Measurements from ENCODE around the gene CNIH3. TPM values are rescaled to one million over a fixed set of nuclear protein-coding genes. Genes with fewer than 3 reads are reported as not detected.

The CNIH3 gene
- total RNA-seq, 1 donor = 3.6 TPM

DNA sequence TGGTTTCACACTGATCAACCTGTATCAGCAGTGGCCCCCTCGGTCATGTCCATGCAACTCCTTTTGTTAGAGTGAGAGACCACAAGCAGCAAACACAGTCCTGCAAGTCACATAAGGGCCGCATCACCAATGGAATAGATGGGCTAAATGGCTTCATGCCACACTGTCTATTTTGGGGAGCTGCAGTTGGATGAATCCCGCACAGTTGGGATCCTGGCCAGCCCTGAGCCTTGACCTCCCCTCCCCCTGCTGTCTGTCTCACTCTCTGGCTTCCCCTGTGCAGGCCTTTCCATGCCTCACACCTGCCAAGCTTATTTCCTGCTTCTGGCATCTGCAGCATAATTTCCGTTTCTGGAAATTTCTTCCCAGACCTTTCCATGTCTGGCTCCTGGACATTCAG is 57.0 kb downstream of the CNIH3 start:
- no peaks in the 10 kb centered on the region for H4K20me1 ChIP-seq (ENCODE audit: insufficient read depth, low read length)
- H3K9me3 ChIP-seq (ENCODE audit: low read depth, low read length) = no peaks in the 10 kb centered on the region
- H3K4me2 ChIP-seq (ENCODE audit: insufficient read depth, low read length) = no peak overlapping the region
- H3K79me2 ChIP-seq (ENCODE audit: insufficient read depth, low read length) = no peaks in the 10 kb centered on the region
- no peaks in the 10 kb centered on the region for H3K36me3 ChIP-seq (ENCODE audit: insufficient read depth, low read length)
- TF ChIP-seq, protein P1, sequence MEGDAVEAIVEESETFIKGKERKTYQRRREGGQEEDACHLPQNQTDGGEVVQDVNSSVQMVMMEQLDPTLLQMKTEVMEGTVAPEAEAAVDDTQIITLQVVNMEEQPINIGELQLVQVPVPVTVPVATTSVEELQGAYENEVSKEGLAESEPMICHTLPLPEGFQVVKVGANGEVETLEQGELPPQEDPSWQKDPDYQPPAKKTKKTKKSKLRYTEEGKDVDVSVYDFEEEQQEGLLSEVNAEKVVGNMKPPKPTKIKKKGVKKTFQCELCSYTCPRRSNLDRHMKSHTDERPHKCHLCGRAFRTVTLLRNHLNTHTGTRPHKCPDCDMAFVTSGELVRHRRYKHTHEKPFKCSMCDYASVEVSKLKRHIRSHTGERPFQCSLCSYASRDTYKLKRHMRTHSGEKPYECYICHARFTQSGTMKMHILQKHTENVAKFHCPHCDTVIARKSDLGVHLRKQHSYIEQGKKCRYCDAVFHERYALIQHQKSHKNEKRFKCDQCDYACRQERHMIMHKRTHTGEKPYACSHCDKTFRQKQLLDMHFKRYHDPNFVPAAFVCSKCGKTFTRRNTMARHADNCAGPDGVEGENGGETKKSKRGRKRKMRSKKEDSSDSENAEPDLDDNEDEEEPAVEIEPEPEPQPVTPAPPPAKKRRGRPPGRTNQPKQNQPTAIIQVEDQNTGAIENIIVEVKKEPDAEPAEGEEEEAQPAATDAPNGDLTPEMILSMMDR (IDR thresholded peaks at IDR 0.05; ENCODE audit: extremely low read depth, low read depth, low read length) = no peak
- no peaks in the 10 kb centered on the region for H3K4me1 ChIP-seq (ENCODE audit: insufficient read depth, low read length)
- H3K27me3 ChIP-seq (ENCODE audit: insufficient read depth, low read length) = no peaks in the 10 kb centered on the region
- H2AFZ ChIP-seq (ENCODE audit: low read length) = no peak overlapping the region
- no peak overlapping the region for H3K4me3 ChIP-seq (ENCODE audit: insufficient read depth, low read length)
- no peak overlapping the region for H3K27ac ChIP-seq (ENCODE audit: low read depth, low read length)
- DNase-seq (ENCODE audit: insufficient read length, low spot score, missing footprints) = no peak

DNA sequence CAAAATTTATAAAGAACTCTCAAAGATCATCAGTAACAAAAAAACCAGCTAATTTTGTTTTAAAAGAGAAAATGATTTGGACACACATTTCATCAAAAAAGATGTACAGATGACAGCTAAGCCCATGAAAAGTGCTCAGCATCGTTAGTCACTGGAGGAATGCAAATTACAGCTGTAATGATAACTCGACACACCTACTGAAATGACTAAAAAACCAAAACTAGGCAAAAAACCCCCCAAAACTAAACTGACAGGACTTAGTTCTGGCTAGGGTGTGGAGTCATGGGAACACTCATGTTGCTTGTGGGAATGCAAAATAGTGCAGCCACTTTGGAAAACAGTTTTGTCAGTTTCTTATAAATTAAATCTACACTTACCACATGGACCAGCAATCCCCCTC is 59.5 kb downstream of the CNIH3 start:
- no peak overlapping the region for H3K4me3 ChIP-seq (ENCODE audit: insufficient read depth, low read length)
- no peak overlapping the region for H3K4me2 ChIP-seq (ENCODE audit: insufficient read depth, low read length)
- H3K27ac ChIP-seq (ENCODE audit: low read depth, low read length) = no peak overlapping the region
- no peaks in the 10 kb centered on the region for H3K79me2 ChIP-seq (ENCODE audit: insufficient read depth, low read length)
- no peaks in the 10 kb centered on the region for H3K4me1 ChIP-seq (ENCODE audit: insufficient read depth, low read length)
- no peaks in the 10 kb centered on the region for H4K20me1 ChIP-seq (ENCODE audit: insufficient read depth, low read length)
- no peaks in the 10 kb centered on the region for H3K9me3 ChIP-seq (ENCODE audit: low read depth, low read length)
- DNase-seq (ENCODE audit: insufficient read length, low spot score, missing footprints) = no peak
- H3K36me3 ChIP-seq (ENCODE audit: insufficient read depth, low read length) = no peaks in the 10 kb centered on the region
- H2AFZ ChIP-seq (ENCODE audit: low read length) = no peak overlapping the region
- TF ChIP-seq, protein P1 (IDR thresholded peaks at IDR 0.05; ENCODE audit: extremely low read depth, low read depth, low read length) = no peak
- H3K27me3 ChIP-seq (ENCODE audit: insufficient read depth, low read length) = no peaks in the 10 kb centered on the region

DNA sequence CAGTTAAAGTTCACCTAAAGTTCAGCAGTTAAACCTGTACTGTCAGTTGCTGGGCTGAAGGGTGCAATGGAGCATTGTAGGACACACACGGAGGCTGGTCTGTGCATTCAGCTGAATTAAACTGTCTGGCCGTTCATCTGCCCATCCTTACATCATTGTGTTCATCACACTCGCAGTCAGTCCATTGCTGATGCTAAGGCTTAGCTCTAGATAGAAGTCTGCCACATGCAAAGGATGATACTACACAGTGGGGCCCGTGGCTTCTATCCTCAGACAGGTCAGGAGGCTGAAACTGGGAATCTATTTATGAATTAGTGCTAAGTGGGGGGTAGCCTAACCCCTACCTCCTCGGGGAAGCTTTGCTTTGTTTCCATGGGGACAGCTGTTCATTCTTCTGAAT is 60.4 kb downstream of the CNIH3 start:
- Histone ChIP-seq H2AFZ (ENCODE audit: low read length) (no peak overlapping the region), H3K27me3 (ENCODE audit: insufficient read depth, low read length) (no peaks in the 10 kb centered on the region), H3K9me3 (ENCODE audit: low read depth, low read length) (no peaks in the 10 kb centered on the region), H4K20me1 (ENCODE audit: insufficient read depth, low read length) (no peaks in the 10 kb centered on the region), H3K79me2 (ENCODE audit: insufficient read depth, low read length) (no peaks in the 10 kb centered on the region), H3K36me3 (ENCODE audit: insufficient read depth, low read length) (no peaks in the 10 kb centered on the region), H3K4me3 (ENCODE audit: insufficient read depth, low read length) (no peak overlapping the region), H3K4me2 (ENCODE audit: insufficient read depth, low read length) (no peak overlapping the region), H3K27ac (ENCODE audit: low read depth, low read length) (no peak overlapping the region), H3K4me1 (ENCODE audit: insufficient read depth, low read length) (no peaks in the 10 kb centered on the region)
- DNase-seq (ENCODE audit: insufficient read length, low spot score, missing footprints) = no peak
- TF ChIP-seq, protein P1 (IDR thresholded peaks at IDR 0.05; ENCODE audit: extremely low read depth, low read depth, low read length) = no peak

DNA sequence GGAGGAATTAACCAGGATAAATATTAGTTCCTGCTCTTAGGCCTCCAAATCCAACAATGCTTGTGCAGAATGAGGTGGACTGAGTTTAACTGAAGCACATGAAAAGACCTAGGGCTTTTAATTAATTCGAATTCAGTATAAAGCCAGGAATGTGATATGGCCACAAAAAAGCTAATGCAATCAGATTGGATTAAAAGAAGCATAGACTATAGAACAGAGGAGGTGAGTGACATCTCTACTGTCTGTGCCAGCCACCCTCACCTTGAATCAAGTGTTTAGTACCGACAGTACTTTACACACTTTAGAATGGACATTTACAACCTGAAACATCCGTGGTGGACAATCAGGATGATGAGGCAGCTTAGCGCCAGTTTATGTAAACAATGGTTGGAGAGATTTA is 62.1 kb downstream of the CNIH3 start:
- Histone ChIP-seq H3K4me3 (ENCODE audit: insufficient read depth, low read length) (no peak overlapping the region), H2AFZ (ENCODE audit: low read length) (no peak overlapping the region), H3K27ac (ENCODE audit: low read depth, low read length) (no peak overlapping the region), H3K36me3 (ENCODE audit: insufficient read depth, low read length) (no peaks in the 10 kb centered on the region), H3K79me2 (ENCODE audit: insufficient read depth, low read length) (no peaks in the 10 kb centered on the region), H3K4me1 (ENCODE audit: insufficient read depth, low read length) (no peaks in the 10 kb centered on the region), H3K4me2 (ENCODE audit: insufficient read depth, low read length) (no peak overlapping the region), H3K9me3 (ENCODE audit: low read depth, low read length) (no peaks in the 10 kb centered on the region), H3K27me3 (ENCODE audit: insufficient read depth, low read length) (no peaks in the 10 kb centered on the region), H4K20me1 (ENCODE audit: insufficient read depth, low read length) (no peaks in the 10 kb centered on the region)
- TF ChIP-seq, protein P1 (IDR thresholded peaks at IDR 0.05; ENCODE audit: extremely low read depth, low read depth, low read length) = no peak
- DNase-seq (ENCODE audit: insufficient read length, low spot score, missing footprints) = no peak
